HG03064 (cell line): ENCODE results near the gene ARHGEF28.

ENCODE experiments used
- ATAC-seq: cut with Tn5 transposase; IDR thresholded peaks from one replicate; pipeline ENCODE4 v1.9.1; 2021; ENCODE audit warnings: low read depth; ENCODE audit not compliant: unreplicated experiment

ARHGEF28 gene

DNA sequence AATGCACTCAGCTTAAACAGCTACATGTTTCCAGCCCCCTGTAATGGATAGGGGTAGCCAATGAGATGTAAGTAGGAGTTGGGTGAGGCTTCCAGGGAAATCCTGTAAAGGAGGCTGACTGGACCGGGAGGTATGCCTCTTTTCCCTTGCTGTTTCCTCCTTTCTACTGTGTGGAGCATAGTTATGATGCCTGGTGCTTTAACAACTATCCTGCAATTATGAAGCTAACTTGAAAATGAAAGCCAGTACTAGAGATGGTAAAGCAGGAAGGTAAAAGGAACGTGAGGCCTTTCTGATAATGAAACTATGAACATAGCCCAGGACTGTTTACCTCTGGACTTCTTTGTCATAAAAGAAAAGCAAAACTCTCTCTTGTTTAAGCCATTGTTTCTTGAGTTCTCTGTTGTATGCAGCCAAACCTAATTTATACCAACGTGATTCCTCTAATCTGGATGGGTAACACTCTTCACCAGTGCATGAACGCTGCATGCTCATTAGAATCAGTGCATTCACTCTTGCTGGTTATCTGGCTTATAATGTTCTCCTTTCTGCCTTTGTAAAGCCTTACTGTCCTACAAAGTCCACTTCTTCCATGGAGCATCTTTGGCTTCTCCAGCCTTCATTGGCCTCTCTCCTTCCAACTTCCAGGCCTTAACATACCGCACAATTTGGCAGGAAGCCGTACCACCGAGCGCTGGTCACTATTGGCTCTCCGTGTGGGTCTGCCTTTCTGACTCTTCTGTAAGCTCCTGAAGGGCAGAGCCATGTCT lies 8.3 kb upstream of the ARHGEF28 start:
- ATAC-seq, result no peak

DNA sequence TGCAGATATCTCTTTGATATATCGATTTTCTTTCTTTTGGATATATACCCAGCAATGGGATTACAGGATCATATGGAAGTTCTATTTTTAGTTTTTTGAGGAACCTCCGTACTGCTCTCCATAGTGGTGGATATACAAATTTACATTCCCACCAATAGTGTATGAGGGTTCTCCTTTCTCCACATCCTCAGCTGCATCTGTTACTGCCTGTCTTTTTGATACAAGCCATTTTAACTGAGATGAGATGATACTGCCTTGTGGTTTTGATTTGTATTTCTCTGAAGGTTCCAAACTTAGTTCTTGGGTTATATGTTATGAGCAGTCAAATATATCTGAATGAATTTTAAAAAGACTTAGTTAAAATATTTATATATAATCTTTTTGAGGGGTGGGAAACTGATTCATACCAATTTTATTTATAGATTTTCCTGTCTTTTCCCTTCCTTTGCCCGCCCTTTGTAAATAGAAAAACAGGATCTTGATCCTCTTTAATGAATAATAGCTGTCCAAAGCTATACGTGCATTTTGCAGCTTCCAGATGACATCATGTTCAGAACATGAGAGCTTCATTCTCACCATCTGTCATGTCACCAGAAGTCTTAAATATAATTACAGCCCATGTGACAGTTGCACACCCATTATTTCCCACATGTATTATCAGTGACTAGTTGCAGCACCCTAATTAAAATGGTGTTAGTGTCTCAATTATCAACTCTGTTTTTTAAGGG lies 6.2 kb upstream of the ARHGEF28 start:
- no peak for ATAC-seq

DNA sequence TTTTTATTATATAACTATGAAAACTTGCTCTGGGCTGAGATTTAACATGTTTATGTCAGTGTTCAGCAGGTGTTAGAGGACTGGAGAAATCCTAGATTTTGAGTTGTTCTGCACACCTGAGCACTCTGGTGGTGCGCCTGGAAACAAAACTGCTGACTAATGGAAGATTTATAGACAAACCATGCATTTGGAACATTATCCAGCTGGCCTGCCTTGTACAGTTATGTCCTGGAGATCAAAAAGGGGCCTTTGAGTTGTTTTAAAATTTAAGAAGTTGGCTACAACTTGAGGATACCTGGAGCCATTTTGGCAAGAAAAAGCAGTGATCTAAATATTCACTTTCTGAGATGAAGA lies 5.7 kb upstream of the ARHGEF28 start:
- no peak for ATAC-seq

DNA sequence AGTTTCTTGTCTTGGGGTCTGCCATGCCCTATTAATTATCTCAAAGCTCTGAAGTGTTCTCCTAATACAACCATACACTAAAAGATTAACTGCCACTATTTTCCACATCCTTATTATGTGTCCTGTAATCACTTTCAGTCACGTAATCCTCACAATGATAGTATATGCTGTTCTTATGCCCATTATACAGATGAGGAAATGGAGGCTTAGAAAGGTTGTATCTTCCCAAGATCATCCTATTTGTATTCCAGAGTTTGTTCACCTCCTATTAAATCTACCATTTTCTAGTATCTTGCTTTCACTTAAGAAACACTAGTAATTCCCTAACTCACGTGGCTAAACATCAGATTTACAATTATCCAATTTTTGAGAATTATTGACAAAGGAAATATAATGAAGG lies 2.9 kb upstream of the ARHGEF28 start:
- no peak for ATAC-seq

DNA sequence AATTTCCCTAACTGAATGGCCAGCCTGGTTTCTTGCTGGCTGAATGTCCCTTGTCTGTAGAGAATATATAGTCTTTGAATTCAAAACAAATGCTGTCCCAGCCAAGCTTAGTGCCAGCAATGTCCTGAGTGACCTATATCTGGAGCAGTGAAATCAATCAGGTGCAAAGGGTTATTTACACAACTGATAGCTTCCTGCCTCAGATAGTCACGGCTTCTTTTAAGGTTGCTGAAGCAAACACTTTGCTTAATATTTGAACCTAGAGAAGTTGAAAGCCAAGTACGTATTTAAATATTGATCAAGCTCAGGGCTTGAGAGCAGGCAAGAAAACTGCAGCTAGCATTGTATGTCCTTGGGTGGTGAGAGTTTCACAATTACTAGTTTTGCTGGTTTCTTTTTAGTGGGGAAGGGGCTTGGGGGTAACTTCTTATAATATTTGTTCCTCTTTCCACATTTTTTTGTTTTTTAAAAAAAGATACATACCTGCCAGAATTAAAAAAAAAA lies 2.0 kb upstream of the ARHGEF28 start:
- no peak for ATAC-seq

DNA sequence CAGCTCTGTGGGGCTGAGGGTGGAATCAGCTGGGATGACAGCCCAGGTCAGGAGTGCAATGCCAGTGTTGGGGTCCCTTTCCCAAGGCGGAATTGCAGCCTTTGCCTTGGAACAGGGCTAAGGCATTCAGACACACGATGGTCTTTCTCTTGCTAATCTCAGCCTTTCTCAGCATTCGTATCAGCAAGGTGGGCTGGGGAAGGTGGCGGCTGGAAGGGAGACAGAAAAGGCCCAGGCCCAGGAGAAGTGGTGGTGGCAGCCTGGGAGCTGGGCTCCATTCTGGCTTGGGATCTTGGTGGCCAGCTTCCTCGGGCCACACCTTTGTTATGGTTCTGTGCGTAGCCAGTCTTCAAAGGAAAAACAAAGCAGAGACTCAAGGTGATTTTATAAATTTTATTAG lies 1.1 kb upstream of the ARHGEF28 start:
- no peak for ATAC-seq

DNA sequence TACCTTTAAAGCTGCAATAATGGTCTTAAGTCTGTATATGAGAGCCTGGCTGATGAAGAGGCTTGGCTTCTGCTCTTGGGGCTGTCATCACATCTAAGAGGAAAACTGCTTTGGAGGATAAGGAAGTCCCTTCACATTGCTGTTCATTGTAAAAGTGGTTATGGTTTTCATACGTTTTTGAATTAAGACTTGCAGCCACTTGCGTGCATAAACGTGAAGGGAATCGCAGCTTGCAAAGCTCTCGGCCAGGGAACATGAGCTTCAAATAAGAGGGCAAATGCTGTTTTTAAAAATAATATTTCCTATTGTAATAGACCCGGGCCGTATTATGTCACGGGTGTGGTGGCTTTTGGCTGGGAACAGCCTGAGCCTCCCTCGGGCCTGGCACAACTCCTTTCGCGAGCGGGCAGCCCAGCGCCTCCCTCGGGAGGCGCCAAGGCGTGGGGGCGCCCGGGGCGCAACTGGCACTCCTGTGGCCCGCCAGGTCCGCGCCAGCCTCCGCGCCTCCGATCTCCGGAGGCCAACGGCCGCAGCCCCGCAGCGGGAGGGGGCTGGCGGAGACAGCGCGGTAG lies 538 bp upstream of the ARHGEF28 start:
- ATAC-seq, result no peak

DNA sequence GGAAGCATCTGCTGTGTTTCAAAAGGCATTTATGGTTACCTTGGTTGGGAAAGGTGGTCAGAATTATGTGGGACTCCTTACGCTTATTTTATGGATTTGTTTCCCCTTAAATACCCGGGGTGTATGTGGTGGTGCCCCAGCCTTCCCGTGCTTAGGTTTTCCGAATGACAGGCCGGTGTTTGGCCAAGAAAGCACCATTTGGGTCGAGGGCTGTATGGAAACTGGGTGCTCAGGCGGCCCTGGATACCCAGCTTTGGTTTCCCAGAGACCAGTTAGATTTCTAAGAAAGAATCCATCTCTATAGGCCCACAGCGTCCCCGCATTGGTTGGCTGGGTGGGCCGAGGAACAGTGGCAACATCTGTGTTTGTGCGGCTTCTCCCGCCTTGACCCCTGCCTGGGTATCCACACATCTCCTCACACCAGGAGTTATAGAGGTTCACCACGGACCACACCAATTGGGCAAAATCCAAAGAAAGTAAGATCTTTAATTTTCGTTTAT lies 868 bp downstream of the ARHGEF28 start:
- no peak for ATAC-seq

DNA sequence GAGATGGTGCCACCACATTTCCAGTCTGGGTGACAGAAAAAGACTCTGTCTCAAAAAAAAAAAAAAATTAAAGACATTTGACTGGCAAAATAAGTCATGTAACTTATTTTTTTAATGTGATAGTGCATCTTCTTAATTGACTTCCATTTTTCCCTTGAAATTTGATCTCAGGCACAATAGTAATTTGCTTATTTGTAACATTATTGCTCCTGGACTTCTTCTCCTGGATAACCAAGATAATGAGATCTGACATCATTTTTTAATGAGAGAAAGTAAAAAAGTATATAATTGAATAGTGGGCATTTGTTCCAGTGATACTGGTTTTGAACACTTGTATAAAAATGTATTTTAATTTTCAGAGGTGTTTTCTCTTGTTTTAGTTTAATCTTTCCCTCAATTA lies 3.5 kb downstream of the ARHGEF28 start:
- ATAC-seq, result no peak

DNA sequence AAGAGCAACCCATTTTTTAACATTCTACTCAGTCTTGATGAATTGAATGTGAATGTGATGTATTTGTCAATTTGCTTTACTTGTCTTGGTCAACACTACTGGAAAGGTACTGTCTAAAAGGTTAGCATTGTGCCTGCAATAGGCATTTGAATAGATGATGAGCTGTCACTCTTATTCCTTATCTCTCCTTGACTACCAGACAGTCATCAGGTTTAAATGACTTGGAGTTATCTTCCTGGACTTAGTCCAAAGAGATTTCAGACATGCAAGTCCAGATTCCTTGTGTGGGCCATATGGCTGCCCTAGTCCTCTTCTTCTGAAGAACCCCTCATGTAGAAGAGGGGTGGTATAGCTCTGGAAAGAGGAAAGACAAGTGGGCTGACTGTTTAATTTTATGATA lies 4.8 kb downstream of the ARHGEF28 start:
- ATAC-seq, result no peak

DNA sequence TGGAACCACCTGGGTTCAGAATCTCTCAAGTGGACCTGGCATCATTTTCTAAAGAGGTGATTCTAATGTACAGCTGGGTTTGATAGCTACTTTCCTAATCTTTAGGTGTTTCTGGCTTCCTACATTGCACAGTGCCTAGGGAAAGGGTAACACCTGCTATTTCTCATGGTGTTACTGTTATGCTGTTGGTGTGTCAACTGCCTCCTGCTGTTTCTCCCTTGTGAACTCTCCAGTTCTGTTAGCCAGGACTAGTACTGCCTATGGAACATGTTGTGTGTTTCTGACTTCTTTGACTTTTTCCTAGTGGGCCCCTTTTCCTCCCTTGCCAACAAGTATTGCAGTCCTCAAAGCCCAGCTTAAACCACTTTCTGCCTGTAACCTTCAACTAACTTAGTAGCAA lies 5.5 kb downstream of the ARHGEF28 start:
- no peak for ATAC-seq

DNA sequence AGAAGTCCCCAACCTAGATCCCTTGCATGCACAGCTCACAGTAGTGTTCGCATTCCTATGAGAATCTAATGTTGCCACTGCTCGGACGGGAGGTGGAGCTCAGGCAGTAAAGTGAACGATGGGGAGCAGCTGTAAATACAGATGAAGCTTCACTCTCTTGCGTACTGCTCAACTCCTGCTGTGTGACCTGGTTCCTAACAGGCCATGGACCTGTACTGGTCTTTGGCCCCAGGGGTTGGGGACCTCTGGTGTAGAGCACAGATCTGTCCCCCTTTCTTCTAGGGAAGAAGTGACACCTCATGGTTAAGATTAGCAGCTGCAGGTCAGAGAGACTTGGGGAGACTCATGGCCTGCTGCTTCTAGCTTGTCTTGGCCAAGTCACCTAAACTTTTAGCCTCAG lies 7.1 kb downstream of the ARHGEF28 start:
- ATAC-seq, result no peak

DNA sequence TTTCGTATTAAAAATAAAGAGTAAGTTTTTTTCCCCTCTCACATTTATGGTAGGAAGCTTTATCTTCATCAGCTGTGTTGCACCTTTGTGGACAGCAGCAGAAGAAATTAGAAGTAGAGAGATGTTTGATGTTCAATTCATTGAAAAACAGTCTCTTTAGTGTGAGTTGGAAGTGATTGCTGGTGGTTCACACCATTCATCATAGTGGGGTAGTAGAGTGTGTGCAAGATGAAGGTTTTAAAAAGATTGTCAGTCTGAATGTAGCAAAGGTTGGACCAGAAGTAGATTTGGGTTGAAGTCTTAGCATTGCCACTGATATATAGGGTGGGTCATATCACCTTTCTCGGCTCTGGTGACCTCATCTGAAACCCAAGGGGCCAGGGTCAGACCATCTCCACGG lies 10.4 kb downstream of the ARHGEF28 start:
- ATAC-seq, result no peak

DNA sequence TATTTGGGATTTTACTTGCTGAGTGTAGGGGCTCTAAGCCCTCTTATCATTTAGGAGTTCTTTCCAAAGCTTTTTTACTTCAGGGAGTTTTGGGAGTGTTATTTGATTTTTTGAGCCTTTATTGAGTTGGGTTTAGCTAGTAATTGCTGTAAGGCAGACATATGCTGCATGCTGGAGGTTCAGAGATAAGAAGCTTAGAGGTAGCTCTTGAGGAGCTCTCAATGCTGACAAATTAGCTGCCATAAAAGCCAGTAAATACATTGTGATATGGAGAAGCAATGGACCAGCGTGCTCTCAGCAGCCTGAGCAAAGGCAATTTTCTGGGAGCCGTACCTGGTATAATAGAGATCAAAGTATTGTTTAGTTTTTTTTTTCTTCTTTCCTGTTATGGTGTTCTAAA lies 11.6 kb downstream of the ARHGEF28 start:
- ATAC-seq, result no peak

DNA sequence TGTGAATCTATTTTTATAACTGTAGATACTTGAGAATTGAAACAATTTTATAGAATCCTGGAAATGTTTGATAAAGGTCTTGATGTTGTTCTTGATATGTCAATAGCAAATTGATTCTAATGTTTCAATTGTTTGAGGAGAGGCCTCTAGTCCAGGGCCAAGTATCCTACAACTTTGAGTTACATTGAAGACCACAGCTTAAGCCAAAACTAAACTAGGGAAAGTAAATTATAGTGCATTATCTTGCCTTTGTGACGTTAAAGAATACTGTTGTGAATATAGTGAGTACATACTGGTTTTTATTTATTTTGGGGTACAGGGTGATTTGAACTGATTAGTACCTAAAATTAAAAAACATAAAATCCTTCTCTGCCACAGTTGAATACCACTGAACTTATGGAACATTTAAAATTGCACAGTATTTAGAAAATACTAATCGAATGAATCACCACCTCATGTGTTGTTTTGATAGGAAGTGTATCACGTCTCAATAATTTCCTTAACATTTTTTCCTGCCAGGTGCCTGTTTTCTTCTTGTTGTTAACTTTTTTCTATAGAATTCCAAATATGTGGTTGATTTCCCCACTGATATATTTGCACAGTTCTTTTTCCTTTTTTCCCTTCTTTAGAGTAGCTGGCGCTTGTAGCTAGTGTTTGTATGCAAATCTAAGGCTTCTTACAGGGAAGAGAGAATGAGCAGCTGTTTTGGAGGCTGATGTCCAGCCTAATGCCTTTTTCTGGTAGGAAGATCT lies 12.5 kb downstream of the ARHGEF28 start:
- no peak for ATAC-seq

DNA sequence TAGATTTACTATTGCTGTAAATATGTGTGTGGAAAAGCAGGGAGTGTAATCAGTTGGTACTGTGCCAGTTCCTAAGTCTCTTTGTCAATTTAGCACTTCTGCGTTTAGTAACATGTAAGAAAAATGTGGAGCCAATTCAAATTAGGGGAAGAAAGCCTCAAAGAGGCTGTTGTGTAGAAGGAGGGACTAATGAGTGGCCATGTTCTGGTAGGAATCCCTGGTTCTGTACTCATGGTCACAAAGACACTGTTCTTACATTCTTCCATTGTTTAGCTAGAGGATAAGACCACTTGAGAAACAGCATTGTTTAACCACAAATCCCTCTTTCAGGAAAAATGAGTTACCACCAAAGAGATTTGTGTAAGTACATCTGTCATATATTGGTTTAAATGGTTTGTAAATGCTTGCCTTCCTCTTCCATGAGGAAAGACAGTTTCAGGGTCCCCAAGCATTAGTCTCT lies 14.9 kb downstream of the ARHGEF28 start:
- no peak for ATAC-seq

DNA sequence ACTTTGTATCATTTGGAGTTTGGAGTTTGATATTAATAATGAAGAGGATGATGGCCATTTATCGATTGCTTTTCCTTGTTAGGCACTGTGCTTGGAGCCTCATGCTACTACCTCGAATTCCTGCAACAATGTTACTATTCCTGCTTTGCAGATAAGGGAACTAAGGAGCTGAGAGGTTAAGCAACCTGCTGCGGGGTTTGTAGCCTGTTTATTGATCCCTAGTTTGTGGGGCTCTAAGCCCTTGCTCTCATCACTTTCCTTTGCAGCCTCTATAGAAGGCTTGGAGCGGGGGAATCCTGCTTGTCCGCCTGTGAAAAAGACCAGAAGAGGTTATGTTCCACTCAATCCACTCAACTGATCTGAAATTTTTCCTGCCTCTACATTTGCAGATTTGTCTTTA lies 15.8 kb downstream of the ARHGEF28 start:
- no peak for ATAC-seq

DNA sequence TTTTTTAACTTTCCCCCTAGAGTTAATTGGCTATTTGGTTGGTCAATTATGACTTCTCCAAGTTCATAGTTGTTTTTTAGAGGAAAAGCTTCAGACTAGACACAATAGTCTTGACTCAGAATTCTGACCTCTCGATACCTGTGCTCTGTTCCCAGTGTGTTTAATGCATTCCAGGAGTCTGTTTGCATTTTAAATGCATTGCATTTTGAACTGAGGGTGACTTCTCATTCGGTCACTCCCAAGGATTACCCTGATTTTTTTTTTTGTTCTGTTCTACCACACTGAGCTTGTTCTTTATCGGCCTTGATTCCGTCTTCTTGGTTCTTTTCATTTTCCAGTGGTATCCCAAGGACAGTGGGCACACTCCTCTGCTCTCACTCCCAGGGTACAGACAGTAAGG lies 16.3 kb downstream of the ARHGEF28 start:
- no peak for ATAC-seq

DNA sequence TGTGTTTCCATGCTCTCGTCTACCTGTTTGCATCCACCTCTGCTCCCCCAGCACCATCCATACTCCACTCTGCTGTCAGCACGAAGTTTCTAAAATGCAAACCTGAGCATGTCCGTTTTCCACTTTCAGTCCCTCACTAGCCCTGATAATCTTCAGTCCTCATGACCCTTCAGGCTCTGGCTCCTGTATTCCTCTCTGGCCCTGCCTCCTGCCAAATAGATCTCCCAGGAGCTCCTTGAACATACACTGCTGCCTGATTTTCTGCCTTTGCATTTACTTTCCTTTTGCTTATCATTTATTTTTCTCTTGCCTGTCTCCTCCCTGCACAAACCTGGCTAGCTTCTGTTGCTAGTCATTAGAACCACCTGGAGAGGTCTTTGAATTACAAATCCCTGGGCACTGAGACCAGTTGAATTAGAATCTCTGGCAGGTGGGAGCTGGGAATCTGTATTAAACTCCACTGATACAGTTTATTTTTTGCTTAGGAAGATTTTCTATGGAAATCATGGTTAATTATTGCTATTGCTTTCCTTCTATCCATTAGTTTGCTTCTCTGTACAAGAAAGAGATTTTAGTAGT lies 18.5 kb downstream of the ARHGEF28 start:
- ATAC-seq, result no peak

DNA sequence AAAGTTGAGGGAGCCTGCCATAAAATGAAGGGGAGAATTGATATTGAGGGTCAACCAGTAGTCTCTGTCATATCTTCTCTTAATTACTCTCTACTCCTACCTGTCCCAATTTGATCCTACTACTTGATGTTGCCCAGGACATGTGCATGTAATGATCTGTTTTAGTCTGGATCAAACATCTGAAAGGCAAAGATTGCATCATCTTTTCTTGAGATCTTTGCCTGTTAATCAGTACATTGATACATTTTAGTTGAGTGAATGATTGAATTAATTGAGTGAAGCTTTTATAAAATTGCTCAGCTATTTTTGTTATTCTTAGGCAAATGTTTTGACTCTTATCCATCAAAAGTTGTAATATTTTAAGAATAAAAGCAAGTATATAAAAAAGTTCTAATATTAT lies 21.7 kb downstream of the ARHGEF28 start:
- ATAC-seq, result no peak
